Adrenal gland (tissue), 12 donors: Measurements from ENCODE around the gene KIR3DL3. TPM values are rescaled to one million over a fixed set of nuclear protein-coding genes. Genes with fewer than 3 reads are reported as not detected.
"Not testable (repeated sequence)": the region's sequence is repeated elsewhere in the genome, so short reads cannot be mapped to it uniquely, and the experiment has no call there.

Source experiments
- DNase-seq, 7 donors: peaks; one replicate each; pipeline ENCODE4 v3.0.0-alpha.2; 2019 to 2020
- H3K27ac ChIP-seq, 5 donors: fragments of 200-600 bp; sonication (generic) in 4 of 5; 1 replicate in 3 of 5; 2 replicates in 2 of 5; pipeline versions ENCODE4 v1.5.1 to v1.8.0; 2016 to 2020; ENCODE audit warnings: mild to moderate bottlenecking in 1 of 5
- H3K27me3 ChIP-seq: fragments of 200-600 bp; 2 replicates; pipeline ENCODE4 v1.8.0; 2021
- H3K36me3 ChIP-seq, 2 donors: fragments of 200-600 bp; replicated peaks in 1 of 2; 1 replicate in 1 of 2; 2 replicates in 1 of 2; pipeline versions ENCODE4 v1.5.1 to v1.8.0; 2018 to 2022
- H3K4me1 ChIP-seq, 2 donors: fragments of 200-600 bp; replicated peaks in 1 of 2; 1 replicate in 1 of 2; 2 replicates in 1 of 2; pipeline versions ENCODE4 v1.5.1 to v1.8.0; 2018 to 2021
- H3K4me3 ChIP-seq, 4 donors: fragments of 200-600 bp; sonication (generic) in 3 of 4; one replicate each; pipeline ENCODE4 v1.5.1; 2016 to 2018
- H3K9me3 ChIP-seq, 3 donors: fragments of 200-600 bp; sonication (generic) in 1 of 3; replicated peaks in 1 of 3; 1 replicate in 2 of 3; 2 replicates in 1 of 3; pipeline versions ENCODE4 v1.5.1 to v1.8.0; 2016 to 2021
- WGBS, 4 donors: extraction: QIAGEN DNeasy Blood & Tissue Kit in 2 of 4; methylation state at CpG; one replicate each; pipeline versions ENCODE4 v1.1.5 to v1.1.7; 2013 to 2017; 5-methylcytosine and 5-hydroxymethylcytosine counted together
- intact Hi-C, 2 donors: fragments of 100-400 bp; cut with DNase I; formaldehyde crosslinking; loops; one replicate each; pipeline versions ENCODE4 v1.14.1 to v1.15.0; 2022 to 2023
- polyA plus RNA-seq, 3 donors: library from polyadenylated mRNA; stranded (reverse); fragments of 200-250 nt in 2 of 3; fragments of 350-450 nt in 1 of 3; fragmentation: Illumina TruSeq in 1 of 3; extraction: RNeasy Lipid Tissue Mini Kit (QIAGEN cat#74804) in 1 of 3; gene quantifications; one replicate each; pipeline ENCODE4 v1.2.3, GENCODE V29; 2013 to 2014
- small RNA-seq, 2 donors: library from RNA; depleted of rRNA; stranded (forward); fragments of <200 nt; gene quantifications; one replicate each; pipeline ENCODE3, GENCODE V24; 2016
- total RNA-seq, 9 donors: library from RNA; depleted of rRNA in 4 of 9; stranded (reverse); fragments of >200 nt in 4 of 9; fragments of 120-200 nt in 1 of 9; fragmentation: NEBNext Ultra II Directional in 1 of 9; extraction: Animal tissue kit (Norgen Biotek cat#: 25700) in 1 of 9; gene quantifications; one replicate each; pipeline versions ENCODE4 v1.1.0 to v1.2.4, GENCODE V29; 2013 to 2023
- donor health status: healthy with polysubstance abuse.
- donor health status: Bipolar disorder and iron deficiency.
- donor health status: DM: yes; HTN: yes; CAD: no.
- donor health status: DM: no; HTN: no; CAD: no.
- donor health status: DM: no; HTN: no; CAD: no.
- donor health status: DM: yes; HTN: yes; CAD: no.

KIR3DL3 gene
- total and polyA plus RNA-seq, 12 donors, result not detected

DNA sequence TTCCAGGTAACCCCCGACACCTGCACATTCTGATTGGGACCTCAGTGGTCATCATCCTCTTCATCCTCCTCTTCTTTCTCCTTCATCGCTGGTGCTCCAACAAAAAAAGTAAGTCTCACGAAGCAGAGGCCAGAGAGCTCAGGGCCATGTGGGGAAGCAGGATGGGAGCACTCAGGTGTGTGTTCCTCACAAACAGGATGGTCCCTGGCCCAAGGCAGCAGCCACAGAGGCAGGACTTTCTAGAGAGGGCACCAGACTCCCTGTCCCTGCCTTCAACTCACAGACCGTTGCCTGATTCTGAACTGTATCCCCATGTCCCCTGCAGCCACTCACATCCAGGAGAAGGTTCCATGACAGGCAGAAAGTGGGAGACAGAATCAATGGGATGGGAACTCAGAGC, 58.7 kb downstream of the KIR3DL3 start:
- H3K27ac ChIP-seq, H3K36me3 ChIP-seq, H3K4me1 ChIP-seq, H3K9me3 ChIP-seq, H3K4me3 ChIP-seq, DNase-seq, H3K27me3 ChIP-seq, intact Hi-C loops: not testable (repeated sequence)
- 61 to 78% (median 70%) methylated on average over 4 of the region's 4 CpGs for WGBS, 4 donors

Small RNA genes lying within 50 kb of the gene (small RNA-seq; reads per million reads assigned to genes)
- 0 reads per million in 2 donors for gene AC245128.2
- 0 reads per million in 2 donors for gene KIR3DP1

Other genes starting within 250 kb of the KIR3DL3 start
- 1 to 10 TPM in 1 of 9 donors, under 1 TPM in 1, not detected in 7; 0.91 to 1.4 TPM for gene LAIR2, start 221.6 kb upstream of the KIR3DL3 start, total RNA-seq
- not detected for gene LAIR2, start 221.6 kb upstream of the KIR3DL3 start, polyA plus RNA-seq
- gene LILRA2, start 150.7 kb upstream of the KIR3DL3 start, total RNA-seq, result 1 to 10 TPM in 8 of 9 donors, under 1 TPM in 1; 0.55 to 9.2 (median 4.6) TPM
- gene LILRA2, start 150.7 kb upstream of the KIR3DL3 start, polyA plus RNA-seq, result 10 to 100 TPM in 1 of 3 donors, 1 to 10 TPM in 2; 1.5 to 13.5 (median 2.6) TPM
- 1 to 10 TPM in 5 of 9 donors, under 1 TPM in 4; 0.30 to 5.5 (median 1.1) TPM for gene LILRA1, start 130.8 kb upstream of the KIR3DL3 start, total RNA-seq
- gene LILRA1, start 130.8 kb upstream of the KIR3DL3 start, polyA plus RNA-seq, result 1 to 10 TPM in 1 of 3 donors, under 1 TPM in 2; 0.51 to 3.0 (median 0.88) TPM
- 10 to 100 TPM in 5 of 9 donors, 1 to 10 TPM in 2, under 1 TPM in 2; 0.36 to 20.2 (median 10.1) TPM for gene LILRB1, start 94.0 kb upstream of the KIR3DL3 start, total RNA-seq
- 10 to 100 TPM in 1 of 3 donors, 1 to 10 TPM in 2; 2.4 to 14.7 (median 3.1) TPM for gene LILRB1, start 94.0 kb upstream of the KIR3DL3 start, polyA plus RNA-seq
- gene LILRB4, start 61.5 kb upstream of the KIR3DL3 start, total RNA-seq, result 10 to 100 TPM in 6 of 9 donors, 1 to 10 TPM in 1, under 1 TPM in 2; 0.83 to 26.4 (median 10.9) TPM
- 10 to 100 TPM in 1 of 3 donors, 1 to 10 TPM in 2; 2.5 to 12.1 (median 5.0) TPM for gene LILRB4, start 61.5 kb upstream of the KIR3DL3 start, polyA plus RNA-seq
- gene KIR2DL3, start 14.1 kb downstream of the KIR3DL3 start, total RNA-seq, result under 1 TPM in 1 of 9 donors, not detected in 8; 0.28 TPM
- under 1 TPM in 1 of 3 donors, not detected in 2; 0.24 TPM for gene KIR2DL3, start 14.1 kb downstream of the KIR3DL3 start, polyA plus RNA-seq
- gene KIR2DL1, start 45.4 kb downstream of the KIR3DL3 start, total RNA-seq, result not detected
- under 1 TPM in 1 of 3 donors, not detected in 2; 0.15 TPM for gene KIR2DL1, start 45.4 kb downstream of the KIR3DL3 start, polyA plus RNA-seq
- gene KIR2DL4, start 79.2 kb downstream of the KIR3DL3 start, total RNA-seq, result under 1 TPM in 2 of 9 donors, not detected in 7; 0.34 to 0.36 TPM
- gene KIR2DL4, start 79.2 kb downstream of the KIR3DL3 start, polyA plus RNA-seq, result under 1 TPM in 2 of 3 donors, not detected in 1; 0.07 to 0.31 TPM
- under 1 TPM in 1 of 9 donors, not detected in 8; 0.11 TPM for gene KIR3DL1, start 92.0 kb downstream of the KIR3DL3 start, total RNA-seq
- under 1 TPM in 1 of 3 donors, not detected in 2; 0.09 TPM for gene KIR3DL1, start 92.0 kb downstream of the KIR3DL3 start, polyA plus RNA-seq
- not detected for gene KIR2DS4, start 108.2 kb downstream of the KIR3DL3 start, total RNA-seq
- gene KIR2DS4, start 108.2 kb downstream of the KIR3DL3 start, polyA plus RNA-seq, result under 1 TPM in 1 of 3 donors, not detected in 2; 0.16 TPM
- not detected for gene KIR3DL2, start 126.0 kb downstream of the KIR3DL3 start, total RNA-seq
- gene KIR3DL2, start 126.0 kb downstream of the KIR3DL3 start, polyA plus RNA-seq, result under 1 TPM in 2 of 3 donors, not detected in 1; 0.03 to 0.15 TPM
- gene FCAR, start 149.8 kb downstream of the KIR3DL3 start, total RNA-seq, result 1 to 10 TPM in 2 of 9 donors, under 1 TPM in 4, not detected in 3; 0.27 to 3.3 (median 0.61) TPM
- under 1 TPM in 2 of 3 donors, not detected in 1; 0.13 to 0.24 TPM for gene FCAR, start 149.8 kb downstream of the KIR3DL3 start, polyA plus RNA-seq
- gene NCR1, start 181.7 kb downstream of the KIR3DL3 start, total RNA-seq, result under 1 TPM in 2 of 9 donors, not detected in 7; 0.17 to 0.55 TPM
- not detected for gene NCR1, start 181.7 kb downstream of the KIR3DL3 start, polyA plus RNA-seq
- not detected for gene NLRP7, start 223.1 kb downstream of the KIR3DL3 start, total RNA-seq
- gene NLRP7, start 223.1 kb downstream of the KIR3DL3 start, polyA plus RNA-seq, result under 1 TPM in 1 of 3 donors, not detected in 2; 0.05 TPM
- 1 to 10 TPM in 5 of 9 donors, under 1 TPM in 4; 0.34 to 4.4 (median 1.3) TPM for gene NLRP2, start 241.9 kb downstream of the KIR3DL3 start, total RNA-seq
- 1 to 10 TPM in 2 of 3 donors, under 1 TPM in 1; 0.08 to 3.9 (median 2.3) TPM for gene NLRP2, start 241.9 kb downstream of the KIR3DL3 start, polyA plus RNA-seq